ENCODE measurements around the gene FRG2. TPM values are rescaled to one million over a fixed set of nuclear protein-coding genes. Genes with fewer than 3 reads are reported as not detected.
"Not testable (repeated sequence)": the region's sequence is repeated elsewhere in the genome, so short reads cannot be mapped to it uniquely, and the experiment has no call there.

The FRG2 gene
- not detected in 2 replicates for polyA plus RNA-seq (2011; rRNA removed)
- polyA minus RNA-seq (2011; rRNA and poly(A)+ RNA removed): not detected in 2 replicates

DNA sequence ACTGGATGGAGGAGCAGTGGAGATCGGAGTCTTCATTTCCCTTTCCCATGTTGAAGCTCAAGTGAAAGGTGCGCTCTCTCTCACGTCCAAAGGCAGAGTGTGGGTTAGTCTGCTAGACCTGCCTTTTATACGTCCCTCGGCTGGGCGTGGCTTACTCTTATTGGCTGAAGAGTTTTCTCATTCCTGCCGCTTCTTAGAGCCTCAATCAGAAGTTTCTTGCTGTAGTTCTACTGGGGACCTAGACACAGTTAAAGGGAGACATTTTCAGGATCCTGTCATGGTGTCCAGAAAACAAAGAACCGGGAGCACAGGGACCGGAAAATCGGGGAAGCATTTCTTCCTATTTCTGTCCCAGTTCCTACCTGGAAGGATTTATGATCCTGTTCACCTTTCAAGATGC, at the start of gene FRG2:
FRG2 (minus strand) TSS at position 101 of the 400 bp plus-strand sequence; CDS start at position 49, 52 bp downstream.
- H3K4me3 ChIP-seq (ENCODE audit: low read depth, low read length); POLR2A ChIA-PET; DNase-seq (ENCODE audit: low read depth); H3K27me3 ChIP-seq (ENCODE audit: control insufficient read depth, insufficient read depth, low read length); CTCF ChIA-PET; H3K36me3 ChIP-seq (ENCODE audit: control insufficient read depth, insufficient read depth, low read length): not testable (repeated sequence)

DNA sequence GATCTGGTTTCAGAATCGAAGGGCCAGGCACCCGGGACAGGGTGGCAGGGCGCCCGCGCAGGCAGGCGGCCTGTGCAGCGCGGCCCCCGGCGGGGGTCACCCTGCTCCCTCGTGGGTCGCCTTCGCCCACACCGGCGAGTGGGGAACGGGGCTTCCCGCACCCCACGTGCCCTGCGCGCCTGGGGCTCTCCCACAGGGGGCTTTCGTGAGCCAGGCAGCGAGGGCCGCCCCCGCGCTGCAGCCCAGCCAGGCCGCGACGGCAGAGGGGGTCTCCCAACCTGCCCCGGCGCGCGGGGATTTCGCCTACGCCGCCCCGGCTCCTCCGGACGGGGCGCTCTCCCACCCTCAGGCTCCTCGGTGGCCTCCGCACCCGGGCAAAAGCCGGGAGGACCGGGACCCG, 41.3 kb upstream of the FRG2 start:
- POLR2A ChIA-PET; DNase-seq (ENCODE audit: low read depth); H3K4me3 ChIP-seq (ENCODE audit: low read depth, low read length); CTCF ChIA-PET; H3K27me3 ChIP-seq (ENCODE audit: control insufficient read depth, insufficient read depth, low read length); H3K36me3 ChIP-seq (ENCODE audit: control insufficient read depth, insufficient read depth, low read length): not testable (repeated sequence)

DNA sequence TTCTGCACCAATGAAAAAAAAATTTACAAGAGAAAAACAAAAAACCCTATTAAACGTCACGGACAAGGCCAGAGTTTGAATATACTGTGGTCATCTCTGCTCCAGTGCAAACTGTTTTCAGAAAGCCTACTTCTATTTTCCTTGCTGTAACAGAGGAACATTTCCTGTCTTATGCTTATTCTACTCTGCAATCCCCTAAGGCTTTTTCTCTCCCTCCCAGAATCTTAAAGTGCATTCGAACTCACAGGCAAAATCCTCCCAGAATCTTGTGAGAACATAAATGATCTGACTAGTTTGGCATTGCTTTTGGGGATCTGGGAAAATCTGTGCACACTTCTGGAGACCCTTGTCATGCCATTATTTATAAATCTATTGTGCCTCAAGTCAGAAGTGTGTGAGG, 37.7 kb upstream of the FRG2 start:
- H3K36me3 ChIP-seq (ENCODE audit: control insufficient read depth, insufficient read depth, low read length); POLR2A ChIA-PET; CTCF ChIA-PET; DNase-seq (ENCODE audit: low read depth); H3K4me3 ChIP-seq (ENCODE audit: low read depth, low read length); H3K27me3 ChIP-seq (ENCODE audit: control insufficient read depth, insufficient read depth, low read length): not testable (repeated sequence)

DNA sequence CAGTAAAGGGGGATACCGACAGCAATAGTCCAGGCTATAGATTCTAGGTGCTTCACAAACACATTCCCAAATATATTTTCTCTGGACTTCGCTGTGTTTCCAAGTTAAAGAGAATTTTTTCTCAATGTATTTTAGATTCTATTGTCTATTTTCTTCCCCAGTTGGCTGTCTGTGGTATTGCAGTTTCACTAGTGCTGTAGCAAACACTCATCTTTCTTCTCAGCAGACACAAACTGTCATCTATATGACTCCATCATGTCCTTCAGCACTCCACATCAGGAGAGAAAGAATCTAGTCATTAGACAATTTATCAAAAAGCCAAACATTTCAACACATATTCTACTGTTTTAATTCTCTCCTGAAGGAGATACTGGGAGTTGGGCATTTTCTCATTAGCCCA, 37.3 kb upstream of the FRG2 start, which contains the start of gene DBET:
DBET (plus strand) TSS at position 161 of the 400 bp plus-strand sequence.
- CTCF ChIA-PET; DNase-seq (ENCODE audit: low read depth); H3K4me3 ChIP-seq (ENCODE audit: low read depth, low read length); H3K36me3 ChIP-seq (ENCODE audit: control insufficient read depth, insufficient read depth, low read length); POLR2A ChIA-PET; H3K27me3 ChIP-seq (ENCODE audit: control insufficient read depth, insufficient read depth, low read length): not testable (repeated sequence)

DNA sequence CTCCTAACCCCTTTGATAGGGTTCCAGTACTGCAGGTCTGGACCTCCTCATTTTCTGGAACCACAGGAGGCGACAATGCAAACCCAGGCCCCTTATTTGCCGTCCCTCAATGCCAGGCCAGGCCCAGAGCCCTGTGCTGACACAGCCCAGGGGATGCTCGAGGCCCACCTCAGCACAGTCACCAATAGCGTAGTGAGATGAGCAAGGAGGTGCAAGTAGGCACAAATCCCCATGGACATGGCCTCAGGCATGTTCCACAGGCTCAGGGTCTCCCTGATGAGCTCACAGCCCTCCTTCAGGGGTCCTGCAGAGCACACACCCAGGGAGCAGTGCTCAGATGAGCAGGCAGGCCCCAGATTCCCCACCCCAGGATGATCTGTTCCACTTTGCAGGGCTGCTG, 31.9 kb upstream of the FRG2 start:
- DNase-seq (ENCODE audit: low read depth); POLR2A ChIA-PET: not testable (repeated sequence)

DNA sequence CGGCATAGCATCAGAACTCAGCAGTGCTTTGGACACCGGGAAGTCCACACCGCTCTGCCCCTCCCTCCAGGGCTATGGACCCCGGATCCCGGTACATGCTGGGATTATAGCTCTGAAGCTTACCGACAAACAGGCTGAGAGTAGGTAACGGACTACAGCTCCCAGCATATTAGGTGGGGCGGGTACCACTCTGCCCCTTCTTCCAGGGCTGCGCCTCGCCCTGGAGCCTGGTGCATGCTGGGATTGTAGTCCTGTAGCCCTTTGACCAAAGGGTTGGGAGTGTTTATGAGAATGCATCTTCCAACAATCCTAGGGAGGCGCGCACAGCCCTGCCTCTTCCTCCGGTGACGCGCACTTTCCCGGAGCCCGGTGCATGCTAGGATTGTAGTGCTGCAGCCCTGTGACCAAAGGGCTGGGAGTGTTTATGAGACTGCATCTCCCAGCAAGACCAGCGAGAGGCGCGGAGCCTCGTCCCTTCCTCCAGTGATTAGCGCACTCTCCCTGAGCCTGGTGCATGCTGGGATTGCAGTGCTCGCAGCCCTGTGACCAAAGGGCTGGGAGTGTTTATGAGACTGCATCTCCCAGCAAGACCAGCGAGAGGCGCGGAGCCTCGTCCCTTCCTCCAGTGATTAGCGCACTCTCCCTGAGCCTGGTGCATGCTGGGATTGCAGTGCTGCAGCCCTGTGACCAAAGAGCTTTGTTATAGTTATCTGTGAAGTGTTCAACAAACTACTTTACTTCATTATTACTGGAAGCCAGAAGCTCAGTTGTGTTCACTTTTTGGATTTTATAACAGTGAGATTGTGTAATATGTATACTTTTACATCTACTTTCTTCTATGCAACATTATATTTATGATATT, 22.6 kb upstream of the FRG2 start:
- H3K27me3 ChIP-seq (ENCODE audit: control insufficient read depth, insufficient read depth, low read length); H3K4me3 ChIP-seq (ENCODE audit: low read depth, low read length); POLR2A ChIA-PET; CTCF ChIA-PET; DNase-seq (ENCODE audit: low read depth); H3K36me3 ChIP-seq (ENCODE audit: control insufficient read depth, insufficient read depth, low read length): not testable (repeated sequence)

More for the DNA sequence above, 31.9 kb upstream of the FRG2 start:
- H3K36me3 ChIP-seq (ENCODE audit: control insufficient read depth, insufficient read depth, low read length); H3K4me3 ChIP-seq (ENCODE audit: low read depth, low read length); CTCF ChIA-PET; H3K27me3 ChIP-seq (ENCODE audit: control insufficient read depth, insufficient read depth, low read length): not testable (repeated sequence)

DNA sequence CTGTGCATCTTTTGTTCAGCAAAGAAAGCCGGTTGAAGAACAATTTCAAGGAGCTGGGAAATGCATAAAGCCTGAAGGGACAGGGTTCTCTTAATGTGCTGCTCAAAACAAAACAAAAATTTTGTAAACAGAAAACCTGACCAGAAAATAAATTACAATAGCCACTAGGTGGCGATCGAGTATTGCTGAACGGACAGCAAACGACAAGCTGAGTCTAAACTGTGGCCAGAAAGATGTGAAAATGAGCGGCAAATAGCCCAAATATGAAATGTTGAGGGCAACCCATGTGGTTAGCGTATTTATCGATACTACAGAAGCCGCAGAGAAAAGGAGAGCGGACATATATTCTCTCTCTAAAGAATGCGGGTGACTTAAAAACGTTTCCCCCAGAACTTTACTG, 20.6 kb upstream of the FRG2 start:
- H3K27me3 ChIP-seq (ENCODE audit: control insufficient read depth, insufficient read depth, low read length); H3K4me3 ChIP-seq (ENCODE audit: low read depth, low read length); H3K36me3 ChIP-seq (ENCODE audit: control insufficient read depth, insufficient read depth, low read length); CTCF ChIA-PET; DNase-seq (ENCODE audit: low read depth); POLR2A ChIA-PET: not testable (repeated sequence)

DNA sequence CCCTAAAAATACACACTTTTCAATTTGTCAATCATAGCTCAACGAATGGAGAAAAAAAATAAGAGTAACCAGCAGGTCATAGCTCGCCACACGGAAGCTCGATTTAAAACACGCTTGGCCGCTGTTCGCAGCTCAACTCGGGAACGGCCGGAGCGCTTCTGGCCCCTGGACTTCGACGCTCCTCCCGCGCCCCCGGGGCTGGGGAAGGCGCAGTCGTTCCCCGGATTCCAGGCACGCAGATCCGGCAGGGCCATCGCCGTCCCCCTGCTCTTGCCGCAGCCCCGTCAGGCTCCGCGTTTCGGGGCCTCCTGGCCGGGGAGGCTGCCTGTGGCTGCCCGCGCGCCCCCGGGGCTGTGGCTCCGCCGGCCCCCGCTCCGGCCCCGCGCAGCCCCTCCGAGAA, 13.8 kb upstream of the FRG2 start:
- H3K36me3 ChIP-seq (ENCODE audit: control insufficient read depth, insufficient read depth, low read length); H3K4me3 ChIP-seq (ENCODE audit: low read depth, low read length); CTCF ChIA-PET; H3K27me3 ChIP-seq (ENCODE audit: control insufficient read depth, insufficient read depth, low read length); DNase-seq (ENCODE audit: low read depth); POLR2A ChIA-PET: not testable (repeated sequence)

DNA sequence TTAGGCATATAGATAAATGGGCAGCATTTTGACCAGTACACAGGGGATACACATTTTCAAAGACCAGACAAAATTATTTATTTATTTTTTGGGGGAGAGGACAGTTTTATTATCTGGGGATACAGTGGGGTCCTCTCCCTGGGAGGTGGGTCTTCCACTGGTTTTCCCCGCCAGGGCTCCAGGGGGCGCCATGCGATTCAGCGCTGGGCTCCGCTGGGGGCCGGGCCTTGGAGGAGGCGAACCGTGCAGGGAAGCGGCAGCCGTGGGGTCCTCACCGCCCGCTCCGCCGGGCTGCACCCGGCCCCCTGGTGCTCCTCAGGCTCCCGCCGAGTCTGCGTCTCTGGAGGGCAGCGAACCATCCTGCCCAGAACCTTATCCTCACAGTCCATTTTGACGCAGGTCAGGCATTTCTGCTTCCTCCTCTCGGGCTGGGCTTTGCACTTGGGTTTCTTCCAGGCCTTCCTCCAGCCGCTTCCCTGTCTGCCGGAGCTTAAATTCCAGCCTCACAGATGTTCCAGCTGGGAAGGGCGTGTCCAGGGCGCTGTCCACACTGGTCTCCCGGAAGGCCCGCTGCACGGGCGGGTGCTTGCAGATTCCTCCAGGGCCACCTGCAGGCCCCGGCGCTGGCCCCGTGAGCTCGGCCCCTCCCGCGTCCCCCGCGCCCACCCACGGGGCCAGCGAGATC, 10.8 kb upstream of the FRG2 start:
- CTCF ChIA-PET; POLR2A ChIA-PET; H3K27me3 ChIP-seq (ENCODE audit: control insufficient read depth, insufficient read depth, low read length); H3K36me3 ChIP-seq (ENCODE audit: control insufficient read depth, insufficient read depth, low read length); DNase-seq (ENCODE audit: low read depth); H3K4me3 ChIP-seq (ENCODE audit: low read depth, low read length): not testable (repeated sequence)

DNA sequence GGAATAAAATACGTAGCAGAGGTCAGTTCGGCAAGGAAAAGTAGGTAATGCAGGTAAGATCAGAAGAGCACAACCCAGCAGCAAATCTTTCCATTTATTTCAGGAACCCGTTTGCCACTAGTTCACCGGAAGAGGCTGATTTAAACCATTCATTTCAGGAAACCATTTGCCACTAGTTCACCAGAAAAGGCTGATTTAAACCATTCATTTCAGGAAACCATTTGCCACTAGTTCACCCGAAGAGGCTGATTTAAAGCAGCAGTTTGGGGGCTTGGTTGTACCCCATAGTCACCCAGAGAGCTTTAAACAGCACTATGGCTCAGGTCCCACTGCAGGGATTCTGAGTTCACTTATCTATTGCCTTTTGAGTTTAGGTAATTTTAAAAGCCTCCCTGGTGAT, 4.2 kb upstream of the FRG2 start:
- POLR2A ChIA-PET; H3K4me3 ChIP-seq (ENCODE audit: low read depth, low read length); CTCF ChIA-PET: not testable (repeated sequence)

DNA sequence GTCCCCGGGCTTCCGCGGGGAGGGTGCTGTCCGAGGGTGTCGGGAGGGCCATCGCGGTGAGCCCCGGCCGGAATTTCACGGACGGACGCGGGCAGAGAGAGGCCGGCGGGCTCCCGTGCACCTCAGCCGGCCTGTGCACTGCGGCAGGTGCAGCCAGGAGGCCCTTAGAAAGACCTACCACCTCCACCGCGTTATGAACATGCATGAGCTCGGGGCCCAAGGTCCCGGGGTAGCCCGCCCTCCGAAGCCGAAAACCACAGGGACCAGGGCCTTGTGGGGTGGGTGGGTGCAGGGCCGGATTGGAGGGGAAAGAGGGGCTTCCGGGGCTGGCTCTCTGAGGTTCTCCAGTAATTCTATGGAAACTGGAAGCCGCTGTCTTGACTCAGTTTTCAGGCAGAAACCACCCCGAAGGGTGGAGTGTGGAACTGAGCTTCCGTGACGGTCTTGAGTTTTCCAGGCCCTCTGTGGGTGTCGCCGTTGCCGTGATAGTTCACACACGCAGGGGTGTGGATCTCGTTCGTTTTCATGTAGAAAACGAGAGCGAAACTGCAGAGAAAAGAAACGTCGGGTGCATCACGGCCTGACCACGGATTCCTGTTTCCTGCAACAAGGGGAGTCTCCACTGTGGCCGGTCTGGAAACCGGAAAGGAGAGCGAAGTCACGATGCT, 4.3 kb downstream of the FRG2 start:
- POLR2A ChIA-PET; DNase-seq (ENCODE audit: low read depth); CTCF ChIA-PET; H3K4me3 ChIP-seq (ENCODE audit: low read depth, low read length); H3K36me3 ChIP-seq (ENCODE audit: control insufficient read depth, insufficient read depth, low read length): not testable (repeated sequence)
- H3K27me3 ChIP-seq (ENCODE audit: control insufficient read depth, insufficient read depth, low read length): peaks cover 31% of the 10 kb centered on the region

More for the DNA sequence above, 4.2 kb upstream of the FRG2 start:
- not testable (repeated sequence) for H3K27me3 ChIP-seq (ENCODE audit: control insufficient read depth, insufficient read depth, low read length); DNase-seq (ENCODE audit: low read depth); H3K36me3 ChIP-seq (ENCODE audit: control insufficient read depth, insufficient read depth, low read length)

DNA sequence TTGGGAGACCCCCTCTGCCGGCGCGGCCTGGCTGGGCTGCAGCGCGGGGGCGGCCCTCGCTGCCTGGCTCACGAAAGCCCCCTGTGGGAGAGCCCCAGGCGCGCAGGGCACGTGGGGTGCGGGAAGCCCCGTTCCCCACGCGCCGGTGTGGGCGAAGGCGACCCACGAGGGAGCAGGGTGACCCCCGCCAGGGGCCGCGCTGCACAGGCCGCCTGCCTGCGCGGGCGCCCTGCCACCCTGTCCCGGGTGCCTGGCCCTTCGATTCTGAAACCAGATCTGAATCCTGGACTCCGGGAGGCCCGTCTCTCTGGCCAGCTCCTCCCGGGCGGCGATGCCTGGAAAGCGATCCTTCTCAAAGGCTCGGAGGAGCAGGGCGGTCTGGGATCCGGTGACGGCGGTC, 5.1 kb downstream of the FRG2 start:
- CTCF ChIA-PET; POLR2A ChIA-PET; DNase-seq (ENCODE audit: low read depth); H3K4me3 ChIP-seq (ENCODE audit: low read depth, low read length); H3K36me3 ChIP-seq (ENCODE audit: control insufficient read depth, insufficient read depth, low read length): not testable (repeated sequence)
- H3K27me3 ChIP-seq (ENCODE audit: control insufficient read depth, insufficient read depth, low read length): peaks cover 37% of the 10 kb centered on the region
